GM19438 (cell line): Measurements from ENCODE around the gene KCNQ1OT1.

Experiments used
- ATAC-seq: cut with Tn5 transposase; IDR thresholded peaks from one replicate; pipeline ENCODE4 v1.9.1; 2021; ENCODE audit warnings: low read depth; ENCODE audit not compliant: unreplicated experiment

Gene KCNQ1OT1

GRCh38 chr11:2575591-2576051, 124.2 kb downstream of the KCNQ1OT1 start:
- ATAC-seq, result no peak

- ATAC-seq, result no peak
These were observed 125.0 kb downstream of the KCNQ1OT1 start for GRCh38 chr11:2574553-2575535.

GRCh38 chr11:2574043-2574552, 125.7 kb downstream of the KCNQ1OT1 start:
- ATAC-seq, result no peak

- ATAC-seq, result no peak
These were observed 126.4 kb downstream of the KCNQ1OT1 start for GRCh38 chr11:2573240-2574042.

GRCh38 chr11:2572491-2573239, 127.1 kb downstream of the KCNQ1OT1 start:
- no peak for ATAC-seq

- no peak for ATAC-seq
These were observed 128.1 kb downstream of the KCNQ1OT1 start for GRCh38 chr11:2571598-2572281.

GRCh38 chr11:2570841-2571597, 128.8 kb downstream of the KCNQ1OT1 start:
- ATAC-seq, result no peak

GRCh38 chr11:2570211-2570811, 129.5 kb downstream of the KCNQ1OT1 start:
- no peak for ATAC-seq

- no peak for ATAC-seq
These were observed 130.0 kb downstream of the KCNQ1OT1 start for GRCh38 chr11:2569731-2570210.

GRCh38 chr11:2569321-2569721, 130.5 kb downstream of the KCNQ1OT1 start:
- ATAC-seq, result no peak

- no peak for ATAC-seq
These were observed 132.6 kb downstream of the KCNQ1OT1 start for GRCh38 chr11:2567026-2567671.

- ATAC-seq, result no peak
These were observed 133.4 kb downstream of the KCNQ1OT1 start for GRCh38 chr11:2566223-2567025.

- ATAC-seq, result no peak
These were observed 134.2 kb downstream of the KCNQ1OT1 start for GRCh38 chr11:2565447-2566222.

- no peak for ATAC-seq
These were observed 135.0 kb downstream of the KCNQ1OT1 start for GRCh38 chr11:2564588-2565425.

GRCh38 chr11:2564008-2564530, 135.7 kb downstream of the KCNQ1OT1 start:
- no peak for ATAC-seq
